Heart left ventricle (tissue), 16 donors: Measurements from ENCODE around the gene BEAN1. TPM values are rescaled to one million over a fixed set of nuclear protein-coding genes. Genes with fewer than 3 reads are reported as not detected.

ENCODE experiments used
- ATAC-seq, 4 donors: fragments of 200-7000 bp; cut with Tn5 transposase; one replicate each; pipeline ENCODE4 v1.9.1; 2020 to 2022; ENCODE audit warnings: moderate library complexity in 4 of 4, mild to moderate bottlenecking in 3 of 4, moderate number of reproducible peaks in 1 of 4
- DNase-seq, 5 donors: peaks; one replicate each; pipeline ENCODE4 v3.0.0-alpha.2; 2020
- H3K27ac ChIP-seq, 12 donors: fragments of 200-600 bp; sonication (generic) in 4 of 12; one replicate each; pipeline versions ENCODE4 v1.5.0 to v1.8.0; 2016 to 2022; ENCODE audit warnings: mild to moderate bottlenecking in 2 of 12
- H3K27me3 ChIP-seq, 9 donors: fragments of 200-600 bp; sonication (generic) in 2 of 9; one replicate each; pipeline versions ENCODE4 v1.5.1 to v1.8.0; 2016 to 2022; ENCODE audit warnings: mild to moderate bottlenecking in 3 of 9
- H3K36me3 ChIP-seq, 9 donors: fragments of 200-600 bp; sonication (generic) in 2 of 9; one replicate each; pipeline versions ENCODE4 v1.5.0 to v1.8.0; 2018 to 2022; ENCODE audit warnings: mild to moderate bottlenecking in 2 of 9
- H3K4me1 ChIP-seq, 12 donors: fragments of 200-600 bp; sonication (generic) in 4 of 12; one replicate each; pipeline versions ENCODE4 v1.5.0 to v1.8.0; 2016 to 2022; ENCODE audit warnings: mild to moderate bottlenecking in 3 of 12
- H3K4me3 ChIP-seq, 12 donors: fragments of 200-600 bp; sonication (generic) in 4 of 12; one replicate each; pipeline versions ENCODE4 v1.5.0 to v1.8.0; 2017 to 2022; ENCODE audit warnings: mild to moderate bottlenecking in 9 of 12, moderate library complexity in 4 of 12
- H3K9me3 ChIP-seq, 12 donors: fragments of 200-600 bp; sonication (generic) in 4 of 12; one replicate each; pipeline versions ENCODE4 v1.5.0 to v1.8.0; 2016 to 2022; ENCODE audit warnings: mild to moderate bottlenecking in 1 of 12
- CTCF ChIP-seq, 12 donors: fragments of 200-600 bp; sonication (generic) in 4 of 12; IDR thresholded peaks; one replicate each; pipeline versions ENCODE4 v1.5.0 to v1.8.0; 2018 to 2022; ENCODE audit warnings: antibody characterized with exemption in 12 of 12, mild to moderate bottlenecking in 5 of 12
- POLR2A ChIP-seq, 2 donors: fragments of 450-650 bp; IDR thresholded peaks; one replicate each; pipeline ENCODE4 v1.6.1; 2017; ENCODE audit warnings: antibody characterized with exemption in 2 of 2, mild to moderate bottlenecking in 2 of 2, moderate library complexity in 2 of 2
- WGBS, 4 donors: extraction: QIAGEN DNeasy Blood & Tissue Kit in 2 of 4; methylation state at CpG; one replicate each; pipeline versions ENCODE4 v1.1.5 to v1.1.7; 2013 to 2018; 5-methylcytosine and 5-hydroxymethylcytosine counted together
- intact Hi-C, 10 donors: fragments of 100-400 bp; cut with DNase I; formaldehyde crosslinking; loops; one replicate each; pipeline versions ENCODE4 v1.11.1 to v1.14.2; 2022
- polyA plus RNA-seq, 2 donors: library from polyadenylated mRNA; stranded (reverse); fragments of 200-250 nt; gene quantifications; one replicate each; pipeline ENCODE4 v1.2.3, GENCODE V29; 2013
- total RNA-seq, 9 donors: library from RNA; depleted of rRNA in 2 of 9; stranded (reverse); fragments of >200 nt in 2 of 9; fragmentation: NEBNext Ultra II Directional in 3 of 9; extraction: Animal tissue kit (Norgen Biotek cat#: 25700) in 3 of 9; gene quantifications; one replicate each; pipeline versions ENCODE4 v1.1.0 to v1.2.4, GENCODE V29; 2016 to 2023
- donor health status: ischemic (EF 13 %, LVEDD 7.1; RV severe dilation, severe dysfunction).
- donor health status: healthy with polysubstance abuse.
- donor health status: DM: no; HTN: yes; CAD: no.
- donor health status: DM: no; HTN: no; CAD: no.
- donor health status: ischemic (EF 25% LVEDD 6.9; RV normal size, moderate dysfunction).
- donor health status: ischemic (EF 25% LVEDD 5.7; RV mildly dilated, moderate dysfunction).
- donor health status: healthy.
- donor health status: DM: yes; HTN: yes; CAD: no.
- donor health status: ischemic (EF 35%, LVEDD 5.7; RV mildly dilated, moderate dysfunction).
- donor health status: nonischemic (EF 11% LVEDD 7.7; RV severe dilation, severe dysfunction).
- donor health status: DM: yes; HTN: yes; CAD: no.
- donor health status: PGD.
- donor health status: ischemic (EF 29% LVEDD 5.4; RV normal size, mild dysfunction).
- donor health status: nonischemic (EF 23%, LVEDD 6.1; RV moderate dilation, normal function).

The BEAN1 gene
- total and polyA plus RNA-seq, 11 donors = 0.30 to 8.8 (median 1.5) TPM

GRCh38 chr16:66390346-66391108, 36.6 kb upstream of the BEAN1 start:
- Histone ChIP-seq H3K4me1 (peaks cover 0 to 27% (median 3%) of the 10 kb centered on the region in 12 donors), H3K4me3 (no peak overlapping the region), H3K36me3 (peaks cover 0 to 95% (median 29%) of the 10 kb centered on the region in 9 donors), H3K9me3 (no peaks in the 10 kb centered on the region), H3K27me3 (no peaks in the 10 kb centered on the region), H3K27ac (no peak overlapping the region)
- ATAC-seq (no peak), DNase-seq (no peak)
- 85 to 93% (median 86%) methylated on average over 14 of the region's 14 CpGs for WGBS, 4 donors
- no peak for TF ChIP-seq CTCF (IDR thresholded peaks at IDR 0.05)
- no peak for TF ChIP-seq POLR2A (IDR thresholded peaks at IDR 0.05)
- intact Hi-C loops = no loop called here

- Histone ChIP-seq H3K27me3 (no peaks in the 10 kb centered on the region), H3K4me1 (peaks cover 0 to 18% (median 0%) of the 10 kb centered on the region in 12 donors), H3K4me3 (no peak overlapping the region), H3K27ac (no peak overlapping the region), H3K9me3 (no peaks in the 10 kb centered on the region), H3K36me3 (peaks cover 0 to 98% (median 27%) of the 10 kb centered on the region in 9 donors)
- 75 to 81% (median 77%) methylated on average over 17 to 18 of the region's 18 CpGs for WGBS, 4 donors
- DNase-seq (no peak), ATAC-seq (peak in 2 of 4 donors; percentile 16 to 31)
- intact Hi-C loops = no loop called here
- TF ChIP-seq CTCF (IDR thresholded peaks at IDR 0.05) (no peak), POLR2A (IDR thresholded peaks at IDR 0.05) (no peak)
Measured at GRCh38 chr16:66391726-66392670, 35.1 kb upstream of the BEAN1 start.

- no peak for ATAC-seq
- Histone ChIP-seq H3K27me3 (no peaks in the 10 kb centered on the region), H3K9me3 (no peaks in the 10 kb centered on the region), H3K4me1 (peaks cover 0 to 26% (median 13%) of the 10 kb centered on the region in 12 donors), H3K27ac (no peak overlapping the region), H3K36me3 (peaks cover 0 to 87% (median 9%) of the 10 kb centered on the region in 9 donors), H3K4me3 (no peak overlapping the region)
- no peak for DNase-seq
- 88 to 95% (median 92%) methylated on average over 7 of the region's 7 CpGs for whole genome bisulfite sequencing, 4 donors
- intact Hi-C loops = no loop called here
- TF ChIP-seq CTCF (IDR thresholded peaks at IDR 0.05) (no peak), POLR2A (IDR thresholded peaks at IDR 0.05) (no peak)
Measured at GRCh38 chr16:66395806-66396555, 31.1 kb upstream of the BEAN1 start.
